ENCODE data around the gene SERTAD4.
"Not testable (repeated sequence)": the region's sequence is repeated elsewhere in the genome, so short reads cannot be mapped to it uniquely, and the experiment has no call there.

SERTAD4 gene

GRCh38 chr1:210232511-210233215, at the start of gene SERTAD4:
TSS of gene SERTAD4 (plus strand) at chr1:210232796. CDS start at chr1:210237961, 5,165 bp downstream.
- DNase-seq: peak; percentile 57

GRCh38 chr1:210185063-210185462, 47.5 kb upstream of the SERTAD4 start:
- no peak for DNase-seq

GRCh38 chr1:210187849-210188606, 44.6 kb upstream of the SERTAD4 start:
- not testable (repeated sequence) for DNase-seq

- DNase-seq: no peak
Observed at GRCh38 chr1:210189426-210189825, 43.2 kb upstream of the SERTAD4 start.

GRCh38 chr1:210195635-210196160, 36.9 kb upstream of the SERTAD4 start:
- DNase-seq: no peak

- not testable (repeated sequence) for DNase-seq
Observed at GRCh38 chr1:210196266-210196665, 36.3 kb upstream of the SERTAD4 start.

GRCh38 chr1:210198840-210199239, 33.8 kb upstream of the SERTAD4 start:
- no peak for DNase-seq

- DNase-seq: no peak
Observed at GRCh38 chr1:210200124-210200736, 32.4 kb upstream of the SERTAD4 start.

GRCh38 chr1:210201681-210202080, 30.9 kb upstream of the SERTAD4 start:
- DNase-seq: no peak

GRCh38 chr1:210207597-210208450, 24.8 kb upstream of the SERTAD4 start:
- no peak for DNase-seq

GRCh38 chr1:210213335-210213734, 19.3 kb upstream of the SERTAD4 start:
- no peak for DNase-seq

- no peak for DNase-seq
Observed at GRCh38 chr1:210214573-210215409, 17.8 kb upstream of the SERTAD4 start.

GRCh38 chr1:210217482-210217881, 15.1 kb upstream of the SERTAD4 start:
- no peak for DNase-seq

- no peak for DNase-seq
Observed at GRCh38 chr1:210218047-210218446, 14.5 kb upstream of the SERTAD4 start.

GRCh38 chr1:210222340-210223006, 10.1 kb upstream of the SERTAD4 start:
- DNase-seq: no peak

GRCh38 chr1:210223226-210223904, 9.2 kb upstream of the SERTAD4 start:
- DNase-seq: no peak

GRCh38 chr1:210228158-210228557, 4.4 kb upstream of the SERTAD4 start:
- DNase-seq: no peak

GRCh38 chr1:210230149-210230695, 2.4 kb upstream of the SERTAD4 start:
- no peak for DNase-seq

GRCh38 chr1:210231846-210232510, 618 bp upstream of the SERTAD4 start:
- DNase-seq: peak; percentile 29

- DNase-seq: peak; percentile 12
Observed at GRCh38 chr1:210233216-210233494, 559 bp downstream of the SERTAD4 start.

Data from NCI-H1694 (cell line).